Left lung (tissue), 10 donors: ENCODE data around the gene ITPA. TPM values are rescaled to one million over a fixed set of nuclear protein-coding genes. Genes with fewer than 3 reads are reported as not detected.

Source experiments
- ATAC-seq: fragments of 200-7000 bp; cut with Tn5 transposase; one replicate; pipeline ENCODE4 v1.9.1; 2020; ENCODE audit warnings: moderate library complexity
- DNase-seq, 4 donors: peaks; one replicate each; pipeline ENCODE4 v3.0.0-alpha.2; 2013 to 2020
- H3K27ac ChIP-seq, 2 donors: fragments of 200-600 bp; sonication (generic) in 1 of 2; one replicate each; pipeline versions ENCODE4 v1.5.0 to v1.8.0; 2020 to 2021
- H3K27me3 ChIP-seq, 2 donors: fragments of 200-600 bp; sonication (generic) in 1 of 2; one replicate each; pipeline versions ENCODE4 v1.5.0 to v1.8.0; 2020 to 2021
- H3K36me3 ChIP-seq, 2 donors: fragments of 200-600 bp; sonication (generic) in 1 of 2; one replicate each; pipeline versions ENCODE4 v1.5.0 to v1.8.0; 2020 to 2021
- H3K4me1 ChIP-seq, 2 donors: fragments of 200-600 bp; one replicate each; pipeline ENCODE4 v1.8.0; 2021
- H3K4me3 ChIP-seq, 2 donors: fragments of 200-600 bp; sonication (generic) in 1 of 2; one replicate each; pipeline versions ENCODE4 v1.5.0 to v1.8.0; 2020 to 2021; ENCODE audit warnings: mild to moderate bottlenecking in 1 of 2
- H3K9me3 ChIP-seq, 2 donors: fragments of 200-600 bp; sonication (generic) in 1 of 2; one replicate each; pipeline versions ENCODE4 v1.5.0 to v1.8.0; 2020 to 2021
- CTCF ChIP-seq, 2 donors: fragments of 200-600 bp; sonication (generic) in 1 of 2; IDR thresholded peaks; one replicate each; pipeline versions ENCODE4 v1.5.0 to v1.8.0; 2021; ENCODE audit warnings: antibody characterized with exemption in 2 of 2
- intact Hi-C, 2 donors: fragments of 100-400 bp; cut with DNase I; formaldehyde crosslinking; loops; one replicate each; pipeline versions ENCODE4 v1.11.2 to v1.14.2; 2022
- polyA plus RNA-seq, 6 donors: library from polyadenylated mRNA; unstranded; fragments of 120-200 nt; gene quantifications; one replicate each; pipeline ENCODE4 v1.2.1, GENCODE V29; 2013; ENCODE audit not compliant: insufficient read length in 6 of 6
- total RNA-seq, 2 donors: library from RNA; stranded (reverse); fragmentation: NEBNext Ultra II Directional; extraction: Animal tissue kit (Norgen Biotek cat#: 25700); gene quantifications; one replicate each; pipeline ENCODE4 v1.2.1, GENCODE V29; 2021
- donor health status: DM: no; HTN: yes; CAD: no.
- donor health status: DM: no; HTN: no; CAD: no.

The ITPA gene
- total and polyA plus RNA-seq, 8 donors = 43.5 to 63.7 (median 50.8) TPM

- no peak for ATAC-seq
- Histone ChIP-seq H3K27me3 (no peaks in the 10 kb centered on the region), H3K4me1 (no peaks in the 10 kb centered on the region), H3K36me3 (peaks cover 0 to 60% of the 10 kb centered on the region in 2 donors), H3K4me3 (no peak overlapping the region), H3K27ac (no peak overlapping the region), H3K9me3 (no peaks in the 10 kb centered on the region)
- DNase-seq = peak in 1 of 4 donors; percentile 57
- intact Hi-C loops = no loop called here
- no peak for TF ChIP-seq CTCF (IDR thresholded peaks at IDR 0.05)
Observed at GRCh38 chr20:3223994-3224680, 14.8 kb downstream of the ITPA start.

- Histone ChIP-seq H3K27ac (no peak overlapping the region), H3K9me3 (no peaks in the 10 kb centered on the region), H3K36me3 (peaks cover 0 to 52% of the 10 kb centered on the region in 2 donors), H3K4me1 (no peaks in the 10 kb centered on the region), H3K27me3 (no peaks in the 10 kb centered on the region), H3K4me3 (no peak overlapping the region)
- DNase-seq (no peak), ATAC-seq (no peak)
- intact Hi-C loops = no loop called here
- no peak for TF ChIP-seq CTCF (IDR thresholded peaks at IDR 0.05)
Observed at GRCh38 chr20:3224681-3225421, 15.6 kb downstream of the ITPA start.

GRCh38 chr20:3226093-3226492, 16.8 kb downstream of the ITPA start:
- H3K27me3 ChIP-seq = no peaks in the 10 kb centered on the region
- intact Hi-C loops = no loop called here
- no peak overlapping the region for H3K27ac ChIP-seq
- H3K4me3 ChIP-seq = no peak overlapping the region
- no peaks in the 10 kb centered on the region for H3K9me3 ChIP-seq
- H3K36me3 ChIP-seq = peaks cover 0 to 40% of the 10 kb centered on the region in 2 donors
- H3K4me1 ChIP-seq = no peaks in the 10 kb centered on the region
- ATAC-seq (no peak), DNase-seq (no peak)
- no peak for TF ChIP-seq CTCF (IDR thresholded peaks at IDR 0.05)

- intact Hi-C loops = no loop called here
- H3K4me1 ChIP-seq = no peaks in the 10 kb centered on the region
- ATAC-seq (no peak), DNase-seq (peak in 1 of 4 donors; percentile 67)
- peaks cover 0 to 32% of the 10 kb centered on the region in 2 donors for H3K36me3 ChIP-seq
- H3K4me3 ChIP-seq = no peak overlapping the region
- H3K27me3 ChIP-seq = no peaks in the 10 kb centered on the region
- no peaks in the 10 kb centered on the region for H3K9me3 ChIP-seq
- no peak overlapping the region for H3K27ac ChIP-seq
- TF ChIP-seq CTCF (IDR thresholded peaks at IDR 0.05) = no peak
Observed at GRCh38 chr20:3226864-3227263, 17.6 kb downstream of the ITPA start.

- DNase-seq (no peak), ATAC-seq (no peak)
- Histone ChIP-seq H3K27ac (no peak overlapping the region), H3K4me3 (no peak overlapping the region), H3K27me3 (no peaks in the 10 kb centered on the region), H3K4me1 (no peaks in the 10 kb centered on the region), H3K9me3 (no peaks in the 10 kb centered on the region), H3K36me3 (peaks cover 0 to 26% of the 10 kb centered on the region in 2 donors)
- TF ChIP-seq CTCF (IDR thresholded peaks at IDR 0.05) = no peak
- intact Hi-C loops = no loop called here
Observed at GRCh38 chr20:3227506-3227905, 18.2 kb downstream of the ITPA start.
